Measurements from ENCODE around the gene CHRNA1.

GRCh38 chr2:174760845-174761473 is 3.3 kb downstream of the CHRNA1 start:
- no peak for TF ChIP-seq CTCF (IDR thresholded peaks at IDR 0.05)
- no peak for TF ChIP-seq POLR2A (IDR thresholded peaks at IDR 0.05)
- no peak for TF ChIP-seq POLR2AphosphoS5 (IDR thresholded peaks at IDR 0.05)
